MCF 10A (cell line): ENCODE measurements around the gene SIM2. TPM values are rescaled to one million over a fixed set of nuclear protein-coding genes. Genes with fewer than 3 reads are reported as not detected.

Experiments
- BruUV-seq: library from RNA; stranded (reverse); fragments of 400-500 nt; replicated peaks from 2 replicates; lab custom pipeline; 2021; lab: Mats Ljungman, UMichigan
- CTCF ChIA-PET: fragments of 300-600 bp; sonication (Branson Sonifier 250); formaldehyde crosslinking; extraction: SDS; loops from one replicate; lab custom pipeline; 2021; ENCODE audit warnings: antibody characterized with exemption, inconsistent platforms; lab: Yijun Ruan, JAX
- POLR2A ChIA-PET: fragments of 300-600, 350-650 bp; sonication (Branson Sonifier 250); formaldehyde crosslinking; extraction: SDS; loops from one replicate; lab custom pipeline; 2020; ENCODE audit warnings: antibody characterized with exemption, inconsistent platforms; lab: Yijun Ruan, JAX
- DNase-seq: peaks from one replicate; pipeline ENCODE4 v3.0.0-alpha.2; 2018; ENCODE audit not compliant: unreplicated experiment
- H3K27ac Mint-ChIP-seq: one replicate; pipeline ENCODE4 v1.8.0; 2022; ENCODE audit warnings: mild to moderate bottlenecking, low read depth, mixed read lengths; ENCODE audit not compliant: unreplicated experiment
- H3K27me3 Mint-ChIP-seq: one replicate; pipeline ENCODE4 v1.8.0; 2022; ENCODE audit warnings: mixed read lengths; ENCODE audit not compliant: insufficient read depth, unreplicated experiment
- H3K36me3 Mint-ChIP-seq: one replicate; pipeline ENCODE4 v1.8.0; 2022; ENCODE audit warnings: mild to moderate bottlenecking, moderate library complexity, mixed read lengths; ENCODE audit not compliant: insufficient read depth, unreplicated experiment
- H3K4me1 Mint-ChIP-seq: one replicate; pipeline ENCODE4 v1.8.0; 2022; ENCODE audit warnings: mixed read lengths; ENCODE audit not compliant: insufficient read depth, unreplicated experiment
- H3K4me3 Mint-ChIP-seq: one replicate; pipeline ENCODE4 v1.8.0; 2022; ENCODE audit warnings: mild to moderate bottlenecking, moderate library complexity, mixed read lengths; ENCODE audit not compliant: unreplicated experiment
- H3K9me3 Mint-ChIP-seq: one replicate; pipeline ENCODE4 v1.8.0; 2022; ENCODE audit warnings: mixed read lengths; ENCODE audit not compliant: unreplicated experiment
- intact Hi-C: fragments of 100-400 bp; cut with micrococcal nuclease; formaldehyde crosslinking; loops from 2 replicates; pipeline ENCODE4 v1.14.1; 2022
- total RNA-seq: library from RNA; stranded (reverse); gene quantifications from 2 replicates; pipeline ENCODE4 v1.2.3, GENCODE V29; 2022
- TF ChIP-seq, protein P1 (sequence below): fragments of 200-600 bp; IDR thresholded peaks from one replicate; pipeline ENCODE4 v1.8.0; 2022; ENCODE audit warnings: antibody characterized with exemption, mild to moderate bottlenecking; ENCODE audit not compliant: unreplicated experiment

Gene SIM2
- total RNA-seq, 1 experiment from 2014 or later = 14.4 TPM

DNA sequence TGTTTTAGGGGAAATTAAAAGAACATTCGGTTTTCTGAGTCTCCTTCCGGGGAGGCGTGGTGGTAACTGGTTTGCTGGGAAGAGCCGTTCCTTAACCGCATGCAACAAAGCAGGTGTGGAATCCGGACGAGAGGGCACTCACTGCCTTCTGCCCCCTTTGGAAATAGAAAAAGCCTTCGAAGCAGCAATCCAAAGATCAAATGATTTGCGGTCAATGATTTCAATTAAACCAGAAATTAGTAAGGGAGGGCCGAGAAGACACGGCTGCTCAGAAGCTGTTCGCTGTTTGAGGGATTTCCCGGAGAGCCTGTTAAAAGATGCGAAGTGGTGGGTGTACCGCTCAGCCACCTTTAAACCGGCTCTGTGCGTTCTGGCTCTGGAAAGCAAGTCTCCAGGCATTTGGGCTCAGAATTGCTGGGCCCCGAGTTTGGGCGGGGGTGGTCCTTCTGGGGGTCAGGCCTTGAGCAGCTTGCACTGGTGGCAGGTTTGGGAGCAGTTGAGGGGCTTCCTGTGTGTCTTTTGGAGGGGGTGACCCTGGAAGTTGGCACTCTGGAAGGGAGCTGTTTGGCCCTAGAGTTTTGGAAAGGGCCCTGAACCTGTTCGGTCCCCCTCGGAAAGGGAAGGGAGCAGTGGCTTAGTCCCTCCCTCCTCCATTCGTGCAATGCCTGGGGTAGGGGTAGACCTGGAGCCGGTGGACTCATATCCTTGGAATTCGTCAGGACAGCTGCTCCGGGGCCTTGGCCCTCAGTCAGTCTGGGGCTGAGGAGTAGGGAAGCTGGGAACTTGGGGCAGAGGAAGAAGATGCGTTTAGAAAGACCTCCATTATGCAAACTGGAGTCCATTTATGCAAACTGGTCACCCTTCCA, 3.1 kb downstream of the SIM2 start:
- peak overlapping the region; percentile 83 for H3K27ac Mint-ChIP-seq
- TF ChIP-seq, protein P1, sequence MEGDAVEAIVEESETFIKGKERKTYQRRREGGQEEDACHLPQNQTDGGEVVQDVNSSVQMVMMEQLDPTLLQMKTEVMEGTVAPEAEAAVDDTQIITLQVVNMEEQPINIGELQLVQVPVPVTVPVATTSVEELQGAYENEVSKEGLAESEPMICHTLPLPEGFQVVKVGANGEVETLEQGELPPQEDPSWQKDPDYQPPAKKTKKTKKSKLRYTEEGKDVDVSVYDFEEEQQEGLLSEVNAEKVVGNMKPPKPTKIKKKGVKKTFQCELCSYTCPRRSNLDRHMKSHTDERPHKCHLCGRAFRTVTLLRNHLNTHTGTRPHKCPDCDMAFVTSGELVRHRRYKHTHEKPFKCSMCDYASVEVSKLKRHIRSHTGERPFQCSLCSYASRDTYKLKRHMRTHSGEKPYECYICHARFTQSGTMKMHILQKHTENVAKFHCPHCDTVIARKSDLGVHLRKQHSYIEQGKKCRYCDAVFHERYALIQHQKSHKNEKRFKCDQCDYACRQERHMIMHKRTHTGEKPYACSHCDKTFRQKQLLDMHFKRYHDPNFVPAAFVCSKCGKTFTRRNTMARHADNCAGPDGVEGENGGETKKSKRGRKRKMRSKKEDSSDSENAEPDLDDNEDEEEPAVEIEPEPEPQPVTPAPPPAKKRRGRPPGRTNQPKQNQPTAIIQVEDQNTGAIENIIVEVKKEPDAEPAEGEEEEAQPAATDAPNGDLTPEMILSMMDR = no peak
- peaks cover 13% of the 10 kb centered on the region for H3K4me1 Mint-ChIP-seq
- intact Hi-C loops = loop anchor here (5.0 kb wide), 1 partner anchor 210 kb away; no protein-coding TSS in a partner anchor
- H3K36me3 Mint-ChIP-seq = no peaks in the 10 kb centered on the region
- H3K9me3 Mint-ChIP-seq = no peaks in the 10 kb centered on the region
- H3K27me3 Mint-ChIP-seq = no peaks in the 10 kb centered on the region
- DNase-seq = peak; percentile 38
- peak overlapping the region; percentile 81 for H3K4me3 Mint-ChIP-seq
- CTCF ChIA-PET = interaction anchor here (0.5 to 2.0 kb wide), 3 partner anchors 47 to 215 kb away, joined by 3 to 8 read pairs (median 4); no protein-coding TSS in a partner anchor
- POLR2A ChIA-PET = interaction anchor here (0.5 to 2.0 kb wide), 8 partner anchors 14 to 546 kb away, joined by 3 to 6 read pairs (median 4); no protein-coding TSS in a partner anchor
- no TSS peak for BruUV-seq

DNA sequence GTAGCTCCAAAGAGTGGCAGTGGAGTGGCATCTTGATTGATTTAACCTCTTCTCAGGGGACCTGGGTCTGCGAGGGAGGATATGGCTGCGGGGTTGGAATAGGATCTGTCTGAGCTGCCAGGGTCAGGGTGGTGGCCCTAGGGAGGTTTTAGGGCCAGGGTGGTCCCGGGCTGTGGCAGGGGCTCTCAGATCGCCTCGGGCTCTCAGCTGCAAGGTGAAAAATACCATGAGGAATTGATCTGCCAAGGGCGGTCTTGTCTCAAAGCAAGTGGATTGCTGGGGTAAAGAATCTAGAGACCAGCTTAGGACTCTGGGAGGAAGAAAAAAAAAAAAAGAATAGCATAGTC, 3.7 kb downstream of the SIM2 start:
- Mint-ChIP-seq H3K36me3 (no peaks in the 10 kb centered on the region), H3K27me3 (no peaks in the 10 kb centered on the region), H3K9me3 (no peaks in the 10 kb centered on the region), H3K4me3 (peak overlapping the region; percentile 81), H3K4me1 (peaks cover 13% of the 10 kb centered on the region), H3K27ac (no peak overlapping the region)
- intact Hi-C loops = loop anchor here (5.0 kb wide), 1 partner anchor 210 kb away; no protein-coding TSS in a partner anchor
- ChIA-PET CTCF (interaction anchor here (0.5 to 2.0 kb wide), 3 partner anchors 48 to 214 kb away, joined by 3 to 8 read pairs (median 4); no protein-coding TSS in a partner anchor), POLR2A (interaction anchor here (0.8 to 1.7 kb wide), 4 partner anchors 14 to 144 kb away, joined by 3 to 6 read pairs (median 4); no protein-coding TSS in a partner anchor)
- no peak for DNase-seq
- TF ChIP-seq, protein P1 = no peak
- no TSS peak for BruUV-seq

DNA sequence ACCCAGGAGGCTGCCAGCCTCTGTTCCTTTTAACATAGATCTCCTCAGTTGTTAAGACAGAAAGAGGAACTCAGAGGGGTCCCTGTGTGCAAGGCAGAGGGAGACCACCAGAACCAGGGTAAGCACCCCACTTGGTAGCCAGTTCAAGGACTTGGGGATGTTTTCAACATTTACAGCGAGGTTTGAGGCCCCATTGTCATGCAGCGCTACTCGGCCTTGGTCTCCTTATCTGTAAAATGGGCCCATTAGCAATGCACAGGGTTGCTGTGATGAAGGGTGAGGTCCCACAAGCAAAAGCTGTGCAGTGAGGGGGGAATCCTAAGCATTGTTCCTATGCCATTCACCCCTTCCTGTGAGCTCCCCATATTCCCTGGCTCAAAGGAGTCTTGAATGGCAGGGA, 4.2 kb downstream of the SIM2 start:
- intact Hi-C loops = loop anchor here (5.0 kb wide), 1 partner anchor 209 kb away; no protein-coding TSS in a partner anchor
- Mint-ChIP-seq H3K4me3 (no peak overlapping the region), H3K36me3 (no peaks in the 10 kb centered on the region), H3K27ac (no peak overlapping the region), H3K4me1 (peaks cover 13% of the 10 kb centered on the region), H3K27me3 (no peaks in the 10 kb centered on the region), H3K9me3 (no peaks in the 10 kb centered on the region)
- no TSS peak for BruUV-seq
- TF ChIP-seq, protein P1 = no peak
- DNase-seq = no peak
- ChIA-PET CTCF (interaction anchor here (2.0 kb wide), 1 partner anchor 214 kb away, joined by 8 read pairs; no protein-coding TSS in a partner anchor), POLR2A (interaction anchor here (1.3 to 1.7 kb wide), 2 partner anchors 13 to 18 kb away, joined by 3 to 6 read pairs; no protein-coding TSS in a partner anchor)
